Measurements from ENCODE around the gene HOXD13. TPM values are rescaled to one million over a fixed set of nuclear protein-coding genes. Genes with fewer than 3 reads are reported as not detected.

HOXD13 gene
- total RNA-seq, 1 experiment from 2014 or later: not detected

DNA sequence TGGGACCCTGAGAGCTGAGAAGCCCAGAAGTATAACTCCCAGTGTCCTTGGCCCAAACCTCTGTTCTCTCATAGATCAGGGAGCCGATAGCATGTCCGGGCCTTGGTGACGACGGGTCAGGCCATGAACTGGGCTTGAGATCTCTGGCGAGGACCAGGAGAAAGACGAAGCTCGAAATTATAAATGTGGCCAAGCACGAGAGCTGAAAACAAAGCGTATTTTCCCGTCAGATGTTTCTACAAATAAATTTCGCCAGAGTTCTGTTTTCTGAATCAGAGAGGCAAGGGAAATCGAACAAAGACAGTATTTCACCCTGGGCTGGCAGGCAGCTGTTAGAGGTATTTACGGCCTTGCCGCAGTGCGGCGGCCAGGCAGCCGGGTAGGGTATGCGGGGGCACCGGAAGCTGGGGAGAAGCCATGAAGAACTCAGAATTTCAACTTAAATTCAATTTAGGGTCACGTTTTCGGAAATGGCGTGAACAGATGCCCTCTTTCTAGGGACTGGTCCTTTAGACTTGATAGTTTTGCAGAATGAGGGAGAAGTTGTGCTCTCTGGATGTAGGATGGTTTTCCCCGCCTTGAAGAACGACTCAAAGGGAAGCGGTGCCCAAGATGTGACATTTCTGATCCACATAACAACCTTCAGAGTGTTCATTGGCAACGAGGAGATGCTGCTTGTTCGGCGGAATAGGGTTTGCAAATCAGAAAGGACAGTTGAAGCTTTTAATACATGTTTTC is 46.6 kb downstream of the HOXD13 start:
- H3K4me1 ChIP-seq: 0 out of 2 replicates have a peak, but pooled peaks cover 8% of the 10 kb centered on the region
- intact Hi-C loops (cut with micrococcal nuclease; ENCODE audit: unreplicated experiment): loop anchor here (5.0 kb wide), 1 partner anchor 48 kb away; the partner anchor contains the start of gene HOXD1
- Mint-ChIP-seq H3K4me3 (ENCODE audit: unreplicated experiment) (no peak overlapping the region), H3K36me3 (ENCODE audit: insufficient read depth, unreplicated experiment) (no peaks in the 10 kb centered on the region), H3K9me3 (ENCODE audit: unreplicated experiment) (no peaks in the 10 kb centered on the region), H3K27me3 (ENCODE audit: insufficient read depth, unreplicated experiment) (peaks cover 35% of the 10 kb centered on the region), H3K27ac (ENCODE audit: unreplicated experiment) (no peak overlapping the region), H3K4me1 (ENCODE audit: low read depth, unreplicated experiment) (peaks cover 7% of the 10 kb centered on the region)
- ChIA-PET POLR2A (no interaction called here), CTCF (no interaction called here)
- no peak for DNase-seq
- H3K9me3 ChIP-seq: no peaks in the 10 kb centered on the region
- no peak overlapping the region for H3K4me3 ChIP-seq (ENCODE audit: low read depth, low read length)
- no peaks in the 10 kb centered on the region for H3K36me3 ChIP-seq (ENCODE audit: control insufficient read depth, insufficient read depth, low read length)
- BruUV-seq (replicated peaks): no TSS peak
- H3K27me3 ChIP-seq (replicated peaks; ENCODE audit: control insufficient read depth, insufficient read depth, low read length): peaks cover 3% of the 10 kb centered on the region; the same call in 1 of the 2 replicates
- no peak for TF ChIP-seq CTCF (IDR thresholded peaks at IDR 0.05; ENCODE audit: insufficient read depth in 1 of 2, low read depth in 1 of 2, low read length in 1 of 2, severe bottlenecking in 1 of 2, unreplicated experiment in 1 of 2)

DNA sequence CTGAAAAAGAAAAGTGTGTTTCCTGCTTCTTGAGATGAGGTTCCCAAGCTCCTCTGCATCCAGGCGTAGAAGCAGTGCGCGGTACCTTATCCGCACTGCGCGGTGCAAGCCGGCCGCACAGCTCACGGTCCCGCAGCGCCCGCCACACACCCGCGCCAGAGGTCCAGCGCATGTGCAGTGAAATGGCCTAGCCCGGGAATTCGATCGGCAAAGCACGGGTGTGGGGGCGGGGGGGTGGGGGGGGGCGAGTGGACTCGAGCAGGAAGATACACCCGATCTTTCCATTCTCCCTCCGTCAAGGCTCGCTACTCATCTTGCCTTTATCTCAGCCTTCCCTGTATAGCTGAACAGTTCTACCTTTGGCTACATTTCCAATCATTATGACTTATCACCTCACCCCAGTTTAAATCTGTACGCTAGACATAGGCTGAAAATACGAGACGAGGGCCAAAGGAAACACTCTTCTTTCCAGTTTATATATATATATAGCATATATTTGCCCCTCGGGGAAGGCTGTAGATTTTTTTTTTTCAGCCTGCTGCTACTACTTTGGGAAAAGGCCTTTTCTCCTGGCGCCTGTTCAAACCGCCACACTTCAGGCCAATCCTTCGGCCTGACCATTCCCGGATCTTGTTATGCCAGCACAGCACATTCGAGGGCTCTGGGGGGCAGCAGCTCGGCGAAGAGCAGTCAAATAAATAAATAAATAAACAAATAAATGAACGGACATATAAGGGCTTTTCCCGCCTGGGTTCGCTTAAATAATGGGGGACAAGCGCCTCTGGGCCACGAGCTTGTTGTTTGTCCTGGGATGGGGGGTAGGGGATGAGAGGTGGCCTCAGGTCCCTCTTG is 47.4 kb downstream of the HOXD13 start:
- H3K27me3 ChIP-seq (replicated peaks; ENCODE audit: control insufficient read depth, insufficient read depth, low read length): no peaks in the 10 kb centered on the region
- no peak for DNase-seq
- no peaks in the 10 kb centered on the region for H3K36me3 ChIP-seq (ENCODE audit: control insufficient read depth, insufficient read depth, low read length)
- Mint-ChIP-seq H3K4me3 (ENCODE audit: unreplicated experiment) (no peak overlapping the region), H3K9me3 (ENCODE audit: unreplicated experiment) (no peaks in the 10 kb centered on the region), H3K4me1 (ENCODE audit: low read depth, unreplicated experiment) (peaks cover 7% of the 10 kb centered on the region), H3K27ac (ENCODE audit: unreplicated experiment) (no peak overlapping the region), H3K27me3 (ENCODE audit: insufficient read depth, unreplicated experiment) (peaks cover 35% of the 10 kb centered on the region), H3K36me3 (ENCODE audit: insufficient read depth, unreplicated experiment) (no peaks in the 10 kb centered on the region)
- ChIA-PET POLR2A (no interaction called here), CTCF (no interaction called here)
- BruUV-seq (replicated peaks): no TSS peak
- H3K4me3 ChIP-seq (ENCODE audit: low read depth, low read length): no peak overlapping the region
- no peak for TF ChIP-seq CTCF (IDR thresholded peaks at IDR 0.05; ENCODE audit: insufficient read depth in 1 of 2, low read depth in 1 of 2, low read length in 1 of 2, severe bottlenecking in 1 of 2, unreplicated experiment in 1 of 2)
- intact Hi-C loops (cut with micrococcal nuclease; ENCODE audit: unreplicated experiment): loop anchor here (5.0 kb wide), 1 partner anchor 47 kb away; the partner anchor contains the start of gene HOXD1
- H3K4me1 ChIP-seq: 0 out of 2 replicates have a peak, but pooled peaks cover 8% of the 10 kb centered on the region
- H3K9me3 ChIP-seq: no peaks in the 10 kb centered on the region

- peak in 1 of 2 experiments; percentile 14 for DNase-seq
- BruUV-seq (replicated peaks): no TSS peak
- peaks cover 27% of the 10 kb centered on the region for H3K27me3 Mint-ChIP-seq (ENCODE audit: insufficient read depth, unreplicated experiment)
- Histone ChIP-seq H3K9me3 (no peaks in the 10 kb centered on the region), H3K36me3 (ENCODE audit: control insufficient read depth, insufficient read depth, low read length) (no peaks in the 10 kb centered on the region), H3K4me1 (0 out of 2 replicates have a peak, but pooled peaks cover 7% of the 10 kb centered on the region), H3K27me3 (replicated peaks; ENCODE audit: control insufficient read depth, insufficient read depth, low read length) (0 out of 2 replicates have a peak, but pooled peaks cover 1% of the 10 kb centered on the region), H3K4me3 (ENCODE audit: low read depth, low read length) (no peak overlapping the region)
- peak in 1 of 2 experiments; percentile 0 for TF ChIP-seq CTCF (IDR thresholded peaks at IDR 0.05; ENCODE audit: insufficient read depth in 1 of 2, low read depth in 1 of 2, low read length in 1 of 2, severe bottlenecking in 1 of 2, unreplicated experiment in 1 of 2)
- peaks cover 7% of the 10 kb centered on the region for H3K4me1 Mint-ChIP-seq (ENCODE audit: low read depth, unreplicated experiment)
- CTCF ChIA-PET: no interaction called here
- no peak overlapping the region for H3K27ac Mint-ChIP-seq (ENCODE audit: unreplicated experiment)
- intact Hi-C loops (cut with micrococcal nuclease; ENCODE audit: unreplicated experiment): no loop called here
- H3K4me3 Mint-ChIP-seq (ENCODE audit: unreplicated experiment): no peak overlapping the region
- H3K36me3 Mint-ChIP-seq (ENCODE audit: insufficient read depth, unreplicated experiment): no peaks in the 10 kb centered on the region
- POLR2A ChIA-PET: no interaction called here
- no peaks in the 10 kb centered on the region for H3K9me3 Mint-ChIP-seq (ENCODE audit: unreplicated experiment)
These were observed 48.2 kb downstream of the HOXD13 start for GRCh38 chr2:176140513-176141317.
